SK-N-SH treated with all-trans-retinoic acid at 6 μM for 48 hours (cell line): Measurements from ENCODE around the gene OSBPL1A.
A peak's percentile ranks its signal among the peaks of the same experiment; 100 is the strongest.
"Not testable (repeated sequence)": the region's sequence is repeated elsewhere in the genome, so short reads cannot be mapped to it uniquely, and the experiment has no call there.

Experiments
- ATAC-seq: fragments of 200-7000 bp; cut with Tn5 transposase; 3 replicates; pipeline ENCODE4 v1.9.1; 2020; ENCODE audit warnings: mild to moderate bottlenecking, moderate library complexity
- ARNTL ChIP-seq: fragments of 450-650 bp; formaldehyde crosslinking; IDR thresholded peaks from 2 replicates; pipeline ENCODE4 v1.5.0; 2020; ENCODE audit warnings: low read depth, mild to moderate bottlenecking, moderate library complexity, borderline replicate concordance
- BACH2 ChIP-seq: fragments of 250-450 bp; sonication (Bioruptor Pico); IDR thresholded peaks from 2 replicates; pipeline ENCODE4 v1.9.0; 2021; ENCODE audit warnings: mild to moderate bottlenecking, borderline replicate concordance
- CSDC2 ChIP-seq: fragments of 250-450 bp; sonication (Bioruptor Pico); IDR thresholded peaks from 2 replicates; pipeline ENCODE4 v1.5.0; 2020; ENCODE audit warnings: mild to moderate bottlenecking, moderate library complexity
- ESRRG ChIP-seq: fragments of 250-450 bp; sonication (Bioruptor Pico); IDR thresholded peaks from 2 replicates; pipeline ENCODE4 v1.6.1; 2021; ENCODE audit warnings: mild to moderate bottlenecking
- GLIS3 ChIP-seq: fragments of 250-450 bp; sonication (Bioruptor Pico); IDR thresholded peaks from 2 replicates; pipeline ENCODE4 v1.5.0; 2020; ENCODE audit warnings: mild to moderate bottlenecking, moderate library complexity
- ISL1 ChIP-seq: fragments of 250-450 bp; sonication (Bioruptor Pico); IDR thresholded peaks from 2 replicates; pipeline ENCODE4 v2.1.2; 2022; ENCODE audit warnings: mild to moderate bottlenecking, moderate library complexity
- OSR1 ChIP-seq: fragments of 250-450 bp; sonication (Bioruptor Pico); IDR thresholded peaks from 2 replicates; pipeline ENCODE4 v1.8.0; 2022; ENCODE audit warnings: moderate library complexity, mild to moderate bottlenecking, inconsistent platforms
- PPARA ChIP-seq: fragments of 250-450 bp; sonication (Bioruptor Pico); IDR thresholded peaks from 2 replicates; pipeline ENCODE4 v1.5.0; 2020; ENCODE audit warnings: mild to moderate bottlenecking, borderline replicate concordance
- RARB ChIP-seq: fragments of 250-450 bp; sonication (Bioruptor Pico); IDR thresholded peaks from 2 replicates; pipeline ENCODE4 v1.8.0; 2021; ENCODE audit warnings: mild to moderate bottlenecking, moderate library complexity
- SNAI2 ChIP-seq: fragments of 250-450 bp; sonication (Bioruptor Pico); IDR thresholded peaks from 2 replicates; pipeline ENCODE4 v1.5.0; 2020; ENCODE audit warnings: mild to moderate bottlenecking, moderate library complexity
- TOX ChIP-seq: fragments of 250-450 bp; sonication (Bioruptor Pico); IDR thresholded peaks from 2 replicates; pipeline ENCODE4 v1.8.0; 2021; ENCODE audit warnings: mild to moderate bottlenecking, moderate library complexity, borderline replicate concordance
- ZC3H10 ChIP-seq: fragments of 250-450 bp; sonication (Bioruptor Pico); IDR thresholded peaks from 2 replicates; pipeline ENCODE4 v1.5.1; 2021; ENCODE audit warnings: mild to moderate bottlenecking, moderate library complexity
- ZFP3 ChIP-seq: fragments of 250-450 bp; sonication (Bioruptor Pico); IDR thresholded peaks from 2 replicates; pipeline ENCODE4 v1.5.0; 2020; ENCODE audit warnings: mild to moderate bottlenecking, moderate library complexity
- ZNF70 ChIP-seq: fragments of 450-650 bp; formaldehyde crosslinking; IDR thresholded peaks from 2 replicates; pipeline ENCODE4 v1.5.0; 2020; ENCODE audit warnings: mild to moderate bottlenecking, moderate library complexity
- ZNF8 ChIP-seq: fragments of 450-650 bp; formaldehyde crosslinking; IDR thresholded peaks from 2 replicates; pipeline ENCODE4 v1.5.0; 2020; ENCODE audit warnings: mild to moderate bottlenecking, moderate library complexity
- TF ChIP-seq, protein P1 (sequence below): fragments of 250-450 bp; sonication (Bioruptor Pico); IDR thresholded peaks from 2 replicates; pipeline ENCODE4 v1.5.0; 2020; ENCODE audit warnings: mild to moderate bottlenecking, moderate library complexity
- TF ChIP-seq, protein P2 (sequence below): fragments of 250-450 bp; sonication (Bioruptor Pico); IDR thresholded peaks from 2 replicates; pipeline ENCODE4 v1.8.0; 2020; ENCODE audit warnings: mild to moderate bottlenecking, moderate library complexity, borderline replicate concordance
- TF ChIP-seq, protein P3 (sequence below): fragments of 250-450 bp; sonication (Bioruptor Pico); IDR thresholded peaks from 2 replicates; pipeline ENCODE4 v1.5.1; 2020; ENCODE audit warnings: low read depth, mild to moderate bottlenecking, moderate library complexity
- TF ChIP-seq, protein P4 (sequence below): fragments of 250-450 bp; sonication (Bioruptor Pico); IDR thresholded peaks from 2 replicates; pipeline ENCODE4 v1.5.1; 2021; ENCODE audit warnings: mild to moderate bottlenecking, moderate library complexity

OSBPL1A gene

DNA sequence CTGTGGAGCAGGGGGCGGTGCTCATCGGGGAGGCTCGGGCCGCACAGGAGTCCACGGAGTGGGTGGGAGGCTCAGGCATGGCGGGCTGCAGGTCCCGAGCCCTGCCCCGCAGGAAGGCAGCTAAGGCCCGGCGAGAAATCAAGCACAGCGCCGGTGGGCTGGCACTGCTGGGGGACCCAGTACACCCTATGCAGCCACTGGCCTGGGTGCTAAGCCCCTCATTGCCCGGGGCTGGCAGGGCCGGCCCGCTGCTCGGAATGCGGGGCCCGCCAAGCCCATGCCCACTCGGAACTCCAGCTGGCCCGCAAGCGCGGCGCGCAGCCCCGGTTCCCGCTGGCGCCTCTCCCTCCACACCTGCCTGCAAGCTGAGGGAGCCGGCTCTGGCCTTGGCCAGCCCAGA is 248.0 kb downstream of the OSBPL1A start:
- not testable (repeated sequence) for ATAC-seq

DNA sequence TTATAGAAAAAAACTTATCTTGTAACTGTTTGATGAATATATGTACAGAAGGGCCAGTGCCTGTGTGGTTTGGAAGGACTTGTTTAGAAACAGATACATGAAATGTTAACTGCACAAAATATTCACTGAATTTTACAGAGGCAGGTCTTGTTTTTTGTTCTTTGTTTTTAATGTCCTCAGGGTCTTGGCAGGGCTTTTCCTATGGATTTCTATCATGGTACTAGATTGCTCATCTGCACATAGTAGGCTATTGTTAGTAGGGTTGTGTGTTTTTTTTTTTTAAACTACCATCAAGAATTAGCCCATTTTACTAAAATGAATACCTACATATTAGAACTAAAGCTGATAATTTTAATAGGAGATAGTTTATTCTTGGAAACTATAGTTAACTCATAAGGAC is 255.2 kb downstream of the OSBPL1A start:
- no peak for ATAC-seq
- TF ChIP-seq BACH2 = no peak
- no peak for TF ChIP-seq ZFP3 (CRISPR knock-in tag)
- no peak for TF ChIP-seq PPARA
- TF ChIP-seq, protein P1, sequence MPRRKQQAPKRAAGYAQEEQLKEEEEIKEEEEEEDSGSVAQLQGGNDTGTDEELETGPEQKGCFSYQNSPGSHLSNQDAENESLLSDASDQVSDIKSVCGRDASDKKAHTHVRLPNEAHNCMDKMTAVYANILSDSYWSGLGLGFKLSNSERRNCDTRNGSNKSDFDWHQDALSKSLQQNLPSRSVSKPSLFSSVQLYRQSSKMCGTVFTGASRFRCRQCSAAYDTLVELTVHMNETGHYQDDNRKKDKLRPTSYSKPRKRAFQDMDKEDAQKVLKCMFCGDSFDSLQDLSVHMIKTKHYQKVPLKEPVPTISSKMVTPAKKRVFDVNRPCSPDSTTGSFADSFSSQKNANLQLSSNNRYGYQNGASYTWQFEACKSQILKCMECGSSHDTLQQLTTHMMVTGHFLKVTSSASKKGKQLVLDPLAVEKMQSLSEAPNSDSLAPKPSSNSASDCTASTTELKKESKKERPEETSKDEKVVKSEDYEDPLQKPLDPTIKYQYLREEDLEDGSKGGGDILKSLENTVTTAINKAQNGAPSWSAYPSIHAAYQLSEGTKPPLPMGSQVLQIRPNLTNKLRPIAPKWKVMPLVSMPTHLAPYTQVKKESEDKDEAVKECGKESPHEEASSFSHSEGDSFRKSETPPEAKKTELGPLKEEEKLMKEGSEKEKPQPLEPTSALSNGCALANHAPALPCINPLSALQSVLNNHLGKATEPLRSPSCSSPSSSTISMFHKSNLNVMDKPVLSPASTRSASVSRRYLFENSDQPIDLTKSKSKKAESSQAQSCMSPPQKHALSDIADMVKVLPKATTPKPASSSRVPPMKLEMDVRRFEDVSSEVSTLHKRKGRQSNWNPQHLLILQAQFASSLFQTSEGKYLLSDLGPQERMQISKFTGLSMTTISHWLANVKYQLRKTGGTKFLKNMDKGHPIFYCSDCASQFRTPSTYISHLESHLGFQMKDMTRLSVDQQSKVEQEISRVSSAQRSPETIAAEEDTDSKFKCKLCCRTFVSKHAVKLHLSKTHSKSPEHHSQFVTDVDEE = no peak
- TF ChIP-seq OSR1 (CRISPR knock-in tag) = no peak
- TF ChIP-seq, protein P2, sequence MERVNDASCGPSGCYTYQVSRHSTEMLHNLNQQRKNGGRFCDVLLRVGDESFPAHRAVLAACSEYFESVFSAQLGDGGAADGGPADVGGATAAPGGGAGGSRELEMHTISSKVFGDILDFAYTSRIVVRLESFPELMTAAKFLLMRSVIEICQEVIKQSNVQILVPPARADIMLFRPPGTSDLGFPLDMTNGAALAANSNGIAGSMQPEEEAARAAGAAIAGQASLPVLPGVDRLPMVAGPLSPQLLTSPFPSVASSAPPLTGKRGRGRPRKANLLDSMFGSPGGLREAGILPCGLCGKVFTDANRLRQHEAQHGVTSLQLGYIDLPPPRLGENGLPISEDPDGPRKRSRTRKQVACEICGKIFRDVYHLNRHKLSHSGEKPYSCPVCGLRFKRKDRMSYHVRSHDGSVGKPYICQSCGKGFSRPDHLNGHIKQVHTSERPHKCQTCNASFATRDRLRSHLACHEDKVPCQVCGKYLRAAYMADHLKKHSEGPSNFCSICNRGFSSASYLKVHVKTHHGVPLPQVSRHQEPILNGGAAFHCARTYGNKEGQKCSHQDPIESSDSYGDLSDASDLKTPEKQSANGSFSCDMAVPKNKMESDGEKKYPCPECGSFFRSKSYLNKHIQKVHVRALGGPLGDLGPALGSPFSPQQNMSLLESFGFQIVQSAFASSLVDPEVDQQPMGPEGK (CRISPR knock-in tag) = no peak
- TF ChIP-seq GLIS3 (CRISPR knock-in tag) = no peak
- TF ChIP-seq ZNF70 (CRISPR knock-in tag) = no peak
- TF ChIP-seq ISL1 (CRISPR knock-in tag) = no peak
- TF ChIP-seq ARNTL (CRISPR knock-in tag) = no peak
- TF ChIP-seq RARB (CRISPR knock-in tag) = no peak
- TF ChIP-seq ZNF8 (CRISPR knock-in tag) = no peak
- TF ChIP-seq, protein P3, sequence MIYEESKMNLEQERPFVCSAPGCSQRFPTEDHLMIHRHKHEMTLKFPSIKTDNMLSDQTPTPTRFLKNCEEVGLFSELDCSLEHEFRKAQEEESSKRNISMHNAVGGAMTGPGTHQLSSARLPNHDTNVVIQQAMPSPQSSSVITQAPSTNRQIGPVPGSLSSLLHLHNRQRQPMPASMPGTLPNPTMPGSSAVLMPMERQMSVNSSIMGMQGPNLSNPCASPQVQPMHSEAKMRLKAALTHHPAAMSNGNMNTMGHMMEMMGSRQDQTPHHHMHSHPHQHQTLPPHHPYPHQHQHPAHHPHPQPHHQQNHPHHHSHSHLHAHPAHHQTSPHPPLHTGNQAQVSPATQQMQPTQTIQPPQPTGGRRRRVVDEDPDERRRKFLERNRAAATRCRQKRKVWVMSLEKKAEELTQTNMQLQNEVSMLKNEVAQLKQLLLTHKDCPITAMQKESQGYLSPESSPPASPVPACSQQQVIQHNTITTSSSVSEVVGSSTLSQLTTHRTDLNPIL = no peak
- no peak for TF ChIP-seq ESRRG
- no peak for TF ChIP-seq SNAI2 (CRISPR knock-in tag)

DNA sequence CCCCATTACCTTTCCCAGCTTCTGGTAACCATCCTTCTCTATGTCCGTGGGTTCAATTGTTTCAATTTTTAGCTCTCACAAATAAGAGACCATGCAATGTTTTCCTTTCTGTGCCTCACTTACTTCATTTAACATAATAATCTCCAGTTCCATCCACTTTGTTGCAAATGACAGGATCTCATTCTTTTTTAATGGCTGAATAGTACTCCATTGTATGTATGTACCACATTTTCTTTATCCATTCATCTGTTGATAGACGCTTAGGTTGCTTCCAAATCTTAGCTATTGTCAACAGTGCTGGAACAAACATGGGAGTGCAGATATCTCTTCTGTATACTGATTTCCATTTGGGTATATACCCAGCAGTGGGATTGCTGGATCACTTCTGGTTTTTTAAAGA is 256.9 kb downstream of the OSBPL1A start:
- TF ChIP-seq CSDC2 (CRISPR knock-in tag) (no peak), ZNF8 (CRISPR knock-in tag) (peak; percentile 80)
- ATAC-seq = no peak

DNA sequence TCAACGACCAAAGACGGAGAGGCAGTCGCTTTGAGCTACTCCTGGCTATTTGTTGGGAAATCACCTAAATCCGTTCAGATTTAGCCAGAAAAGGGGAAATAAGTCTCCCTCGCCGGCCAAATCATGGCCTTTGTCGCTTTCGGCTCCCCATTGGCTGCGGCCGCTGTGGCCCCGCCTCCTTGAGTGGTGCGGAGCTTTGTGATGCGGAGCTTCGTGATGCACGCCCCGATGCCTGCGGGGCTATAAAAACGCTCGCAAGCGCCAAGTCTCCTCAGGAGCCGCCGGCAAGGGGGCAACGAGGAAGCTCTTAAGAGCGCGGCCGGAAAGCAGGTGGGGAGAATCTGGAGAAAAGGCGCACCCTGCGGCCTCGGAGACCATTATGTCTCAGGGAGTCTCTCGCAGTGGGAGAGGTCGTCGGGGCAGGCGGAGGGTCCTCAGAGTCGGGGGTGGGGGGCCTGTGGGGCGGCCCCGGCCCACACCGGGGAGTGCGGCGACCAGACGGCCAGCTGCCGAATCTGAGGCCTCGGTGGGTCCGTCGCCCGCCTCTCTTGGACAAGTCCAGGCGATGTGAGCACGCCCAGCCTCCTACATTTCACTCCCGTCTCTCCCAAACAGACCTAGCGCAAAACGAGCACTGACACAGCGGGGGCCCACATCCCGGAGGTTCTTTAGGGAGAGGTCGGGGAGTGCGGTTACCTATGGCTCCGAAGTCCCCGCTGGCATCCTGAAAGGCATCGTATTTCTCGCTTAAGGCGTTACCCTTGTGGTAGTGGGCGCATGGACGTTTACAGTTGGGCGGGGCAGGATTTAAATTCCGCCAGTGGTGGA is 258.6 kb downstream of the OSBPL1A start, which contains the start of gene CABYR:
Gene CABYR, plus strand, starts transcription at position 274 of the 828 bp plus-strand sequence. CDS start 4,053 bp downstream, outside the sequence.
- peak; percentile 94 for ATAC-seq
- TF ChIP-seq CSDC2 (CRISPR knock-in tag) (0 out of 2 replicates have a peak, but pooled peaks have one; percentile 11), SNAI2 (CRISPR knock-in tag) (no peak), ZFP3 (CRISPR knock-in tag) (no peak), ZC3H10 (CRISPR knock-in tag) (peak; percentile 68; the same call in 1 of the 2 replicates), ISL1 (CRISPR knock-in tag) (no peak), RARB (CRISPR knock-in tag) (no peak), PPARA (no peak), TOX (peak; percentile 62; the same call in 1 of the 2 replicates), OSR1 (CRISPR knock-in tag) (no peak), ARNTL (CRISPR knock-in tag) (no peak), BACH2 (no peak), ZNF70 (CRISPR knock-in tag) (no peak), GLIS3 (CRISPR knock-in tag) (peak; percentile 66; the same call in 1 of the 2 replicates), ESRRG (0 out of 2 replicates have a peak, but pooled peaks have one; percentile 10)
- TF ChIP-seq, protein P3 = no peak
- TF ChIP-seq, protein P4, sequence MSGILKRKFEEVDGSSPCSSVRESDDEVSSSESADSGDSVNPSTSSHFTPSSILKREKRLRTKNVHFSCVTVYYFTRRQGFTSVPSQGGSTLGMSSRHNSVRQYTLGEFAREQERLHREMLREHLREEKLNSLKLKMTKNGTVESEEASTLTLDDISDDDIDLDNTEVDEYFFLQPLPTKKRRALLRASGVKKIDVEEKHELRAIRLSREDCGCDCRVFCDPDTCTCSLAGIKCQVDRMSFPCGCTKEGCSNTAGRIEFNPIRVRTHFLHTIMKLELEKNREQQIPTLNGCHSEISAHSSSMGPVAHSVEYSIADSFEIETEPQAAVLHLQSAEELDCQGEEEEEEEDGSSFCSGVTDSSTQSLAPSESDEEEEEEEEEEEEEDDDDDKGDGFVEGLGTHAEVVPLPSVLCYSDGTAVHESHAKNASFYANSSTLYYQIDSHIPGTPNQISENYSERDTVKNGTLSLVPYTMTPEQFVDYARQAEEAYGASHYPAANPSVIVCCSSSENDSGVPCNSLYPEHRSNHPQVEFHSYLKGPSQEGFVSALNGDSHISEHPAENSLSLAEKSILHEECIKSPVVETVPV (CRISPR knock-in tag) = no peak
